GM12878 (cell line): ENCODE results near the gene NBEAL1. TPM values are rescaled to one million over a fixed set of nuclear protein-coding genes. Genes with fewer than 3 reads are reported as not detected.

Experiments used
- ATAC-seq: fragments of 200-7000 bp; cut with Tn5 transposase; 3 replicates; pipeline ENCODE4 v1.9.1; 2020; ENCODE audit warnings: mild to moderate bottlenecking, moderate library complexity
- BruUV-seq: library from RNA; stranded (reverse); fragments of 400-500 nt; replicated peaks from 2 replicates; lab custom pipeline; 2021; lab: Mats Ljungman, UMichigan
- CTCF ChIA-PET: fragments of 300-600 bp; sonication (Branson Sonifier 250); formaldehyde crosslinking; extraction: SDS; loops from one replicate; lab custom pipeline; 2021; ENCODE audit warnings: inconsistent platforms; lab: Yijun Ruan, JAX
- POLR2A ChIA-PET: fragments of 350-600 bp; formaldehyde crosslinking; extraction: SDS; loops from one replicate; lab custom pipeline; 2021; ENCODE audit warnings: inconsistent platforms; lab: Charles Lee
- RAD21 ChIA-PET: fragments of 300-600 bp; sonication (Branson Sonifier 250); formaldehyde crosslinking; loops from one replicate; lab custom pipeline; 2023; ENCODE audit warnings: antibody characterized with exemption; ENCODE audit not compliant: unreplicated experiment; lab: Charles Lee
- SMC1A ChIA-PET: fragments of 300-600 bp; sonication (Branson Sonifier 250); formaldehyde crosslinking; loops from one replicate; lab custom pipeline; 2023; ENCODE audit not compliant: unreplicated experiment, uncharacterized antibody; lab: Charles Lee
- DNase-seq: peaks from one replicate; pipeline ENCODE4 v3.0.0-alpha.2; 2011; ENCODE audit warnings: low read depth, low spot score
- FAIRE-seq: peaks from 3 replicates; lab custom pipeline; 2011; peaks lifted over from hg19 to GRCh38; lab: Jason Lieb, UNC
- H2AFZ ChIP-seq: 2 replicates; pipeline ENCODE4 v1.6.0; 2011; ENCODE audit warnings: low read depth, low read length, control low read depth; ENCODE audit not compliant: control insufficient read depth
- H3K27ac ChIP-seq: 2 replicates; pipeline ENCODE4 v1.5.1; 2011; ENCODE audit warnings: control low read depth; ENCODE audit not compliant: control insufficient read depth, insufficient read depth
- H3K27me3 ChIP-seq, 2 experiments: replicated peaks in 1 of 2; 2 replicates each; pipeline versions ENCODE4 v1.6.0 to v1.6.1; 2011; ENCODE audit warnings: low read length in 1 of 2; ENCODE audit not compliant: control insufficient read depth in 2 of 2, insufficient read depth in 2 of 2
- H3K36me3 ChIP-seq, 2 experiments: 2 replicates each; pipeline ENCODE4 v1.5.1; 2011; ENCODE audit warnings: low read length in 1 of 2; ENCODE audit not compliant: control insufficient read depth in 2 of 2, insufficient read depth in 2 of 2
- H3K4me1 ChIP-seq: 2 replicates; pipeline ENCODE4 v1.6.1; 2011; ENCODE audit warnings: mild to moderate bottlenecking, low read length, moderate library complexity, mixed read lengths; ENCODE audit not compliant: control insufficient read depth, insufficient read depth
- H3K4me2 ChIP-seq: 2 replicates; pipeline ENCODE4 v1.6.0; 2011; ENCODE audit warnings: control low read depth; ENCODE audit not compliant: control insufficient read depth, insufficient read depth
- H3K4me3 ChIP-seq: fragments of 200-600 bp; sonication (generic); 2 replicates; pipeline ENCODE4 v1.5.1; 2016
- H3K79me2 ChIP-seq: 2 replicates; pipeline ENCODE4 v1.6.0; 2011; ENCODE audit warnings: low read length; ENCODE audit not compliant: control insufficient read depth, insufficient read depth
- H3K9ac ChIP-seq: 2 replicates; pipeline ENCODE4 v1.8.0; 2011; ENCODE audit warnings: low read length, control low read depth, mixed read lengths; ENCODE audit not compliant: control insufficient read depth, insufficient read depth
- H3K9me3 ChIP-seq: replicated peaks from 3 replicates; pipeline ENCODE4 v1.5.1; 2011; ENCODE audit warnings: mild to moderate bottlenecking, low read length; ENCODE audit not compliant: control insufficient read depth, insufficient read depth
- H4K20me1 ChIP-seq: 2 replicates; pipeline ENCODE4 v1.6.0; 2011; ENCODE audit not compliant: control insufficient read depth, insufficient read depth
- CBX3 ChIP-seq: fragments of 200-600 bp; sonication (generic); IDR thresholded peaks from 2 replicates; pipeline ENCODE4 v1.6.1; 2016; ENCODE audit warnings: low read depth, borderline replicate concordance
- HDAC6 ChIP-seq: fragments of 200-600 bp; sonication (generic); IDR thresholded peaks from one replicate; pipeline ENCODE4 v1.8.0; 2017; ENCODE audit warnings: antibody characterized with exemption; ENCODE audit not compliant: unreplicated experiment
- HDGF ChIP-seq: fragments of 450-650 bp; IDR thresholded peaks from 2 replicates; pipeline ENCODE4 v1.6.1; 2016; ENCODE audit warnings: antibody characterized with exemption
- JUNB ChIP-seq: IDR thresholded peaks from 2 replicates; pipeline ENCODE4 v1.6.1; 2016; ENCODE audit warnings: antibody characterized with exemption, mild to moderate bottlenecking
- KDM1A ChIP-seq: fragments of 200-600 bp; sonication (generic); IDR thresholded peaks from 2 replicates; pipeline ENCODE4 v1.6.1; 2016; ENCODE audit warnings: borderline replicate concordance
- MEF2B ChIP-seq: fragments of 450-650 bp; IDR thresholded peaks from 2 replicates; pipeline ENCODE4 v1.6.1; 2018; ENCODE audit warnings: mild to moderate bottlenecking, moderate library complexity; ENCODE audit not compliant: partially characterized antibody, poor library complexity, severe bottlenecking
- NFYA ChIP-seq: IDR thresholded peaks from 2 replicates; pipeline ENCODE4 v1.6.1; 2011; ENCODE audit warnings: low read depth, mild to moderate bottlenecking, low read length, improper control_type of control experiment, borderline replicate concordance
- RAD51 ChIP-seq: fragments of 450-650 bp; IDR thresholded peaks from 2 replicates; pipeline ENCODE4 v1.6.1; 2016; ENCODE audit warnings: moderate library complexity, mild to moderate bottlenecking, inconsistent platforms
- RELA ChIP-seq: fragments of 450-650 bp; IDR thresholded peaks from 2 replicates; pipeline ENCODE4 v1.8.0; 2014; ENCODE audit warnings: borderline replicate concordance; ENCODE audit not compliant: partially characterized antibody
- USF2 ChIP-seq: IDR thresholded peaks from 2 replicates; pipeline ENCODE4 v1.6.1; 2011; ENCODE audit warnings: low read depth, low read length, improper control_type of control experiment, borderline replicate concordance
- ZNF217 ChIP-seq: fragments of 450-650 bp; IDR thresholded peaks from 2 replicates; pipeline ENCODE4 v1.6.1; 2017; ENCODE audit warnings: antibody characterized with exemption, mild to moderate bottlenecking
- ZNF274 ChIP-seq: IDR thresholded peaks from one replicate; pipeline ENCODE4 v1.8.0; 2011; ENCODE audit not compliant: insufficient read length, insufficient read depth
- ZZZ3 ChIP-seq: IDR thresholded peaks from 2 replicates; pipeline ENCODE4 v1.6.1; 2011; ENCODE audit warnings: low read depth; ENCODE audit not compliant: control insufficient read depth, insufficient read length
- WGBS: methylation state at CpG from one replicate; pipeline ENCODE4 v1.1.6; 2016; ENCODE audit warnings: low lambda C conversion rate; ENCODE audit not compliant: insufficient replicate concordance, insufficient coverage; ENCODE audit errors: missing lambda C conversion rate; 5-methylcytosine and 5-hydroxymethylcytosine counted together
- in situ Hi-C: fragments of 300-500 bp; cut with MboI; formaldehyde crosslinking; loops from 9 replicates; pipeline ENCODE4 v1.14.3; 2018; ENCODE audit warnings: mixed read lengths
- intact Hi-C: fragments of 100-400 bp; cut with micrococcal nuclease; formaldehyde crosslinking; loops from one replicate; pipeline ENCODE4 v1.14.2; 2022; ENCODE audit not compliant: unreplicated experiment
- polyA plus RNA-seq, 11 experiments: library from polyadenylated mRNA; depleted of rRNA in 4 of 11; unstranded in 6 of 11; stranded (reverse) in 5 of 11; fragments of >200 nt; fragmentation: Nextera tagmentation in 4 of 11; fragmentation: Illumina TruSeq in 1 of 11; extraction: Ambion mirVana in 4 of 11; extraction: Trizol in 1 of 11; gene quantifications; 1 replicate in 1 of 11; 2 replicates in 10 of 11; pipeline versions ENCODE4 v1.2.1 to v1.2.3, GENCODE V29; 2011 to 2016; ENCODE audit warnings: inconsistent platforms in 2 of 11, missing spikeins in 2 of 11, low read depth in 1 of 11
- total RNA-seq, 4 experiments: library from RNA; depleted of rRNA in 3 of 4; stranded (reverse); fragments of >200 nt in 3 of 4; fragmentation: Illumina TruSeq in 1 of 4; extraction: Trizol in 1 of 4; gene quantifications; 2 replicates each; pipeline versions ENCODE4 v1.2.1 to v1.2.3, GENCODE V29; 2013 to 2021
- TF ChIP-seq, protein P1 (sequence below): fragments of 150-350 bp; IDR thresholded peaks from 2 replicates; pipeline ENCODE4 v1.6.1; 2014; ENCODE audit warnings: mild to moderate bottlenecking, low read depth, low read length
- TF ChIP-seq, protein P2 (sequence below): IDR thresholded peaks from 2 replicates; pipeline ENCODE4 v1.6.1; 2012; ENCODE audit warnings: low read depth, low read length, improper control_type of control experiment
- TF ChIP-seq, protein P3 (sequence below): fragments of 450-650 bp; IDR thresholded peaks from 2 replicates; pipeline ENCODE4 v1.6.1; 2016; ENCODE audit warnings: mild to moderate bottlenecking

NBEAL1 gene
- total and polyA plus RNA-seq, 10 of the 15 experiments (the other 5 are each of a cell fraction or from before 2014, with no cell fraction given) = 1.9 to 16.1 (median 7.2) TPM

- TF ChIP-seq USF2 = no peak
Measured at GRCh38 chr2:203191961-203192360, 177.3 kb downstream of the NBEAL1 start (continued).

DNA sequence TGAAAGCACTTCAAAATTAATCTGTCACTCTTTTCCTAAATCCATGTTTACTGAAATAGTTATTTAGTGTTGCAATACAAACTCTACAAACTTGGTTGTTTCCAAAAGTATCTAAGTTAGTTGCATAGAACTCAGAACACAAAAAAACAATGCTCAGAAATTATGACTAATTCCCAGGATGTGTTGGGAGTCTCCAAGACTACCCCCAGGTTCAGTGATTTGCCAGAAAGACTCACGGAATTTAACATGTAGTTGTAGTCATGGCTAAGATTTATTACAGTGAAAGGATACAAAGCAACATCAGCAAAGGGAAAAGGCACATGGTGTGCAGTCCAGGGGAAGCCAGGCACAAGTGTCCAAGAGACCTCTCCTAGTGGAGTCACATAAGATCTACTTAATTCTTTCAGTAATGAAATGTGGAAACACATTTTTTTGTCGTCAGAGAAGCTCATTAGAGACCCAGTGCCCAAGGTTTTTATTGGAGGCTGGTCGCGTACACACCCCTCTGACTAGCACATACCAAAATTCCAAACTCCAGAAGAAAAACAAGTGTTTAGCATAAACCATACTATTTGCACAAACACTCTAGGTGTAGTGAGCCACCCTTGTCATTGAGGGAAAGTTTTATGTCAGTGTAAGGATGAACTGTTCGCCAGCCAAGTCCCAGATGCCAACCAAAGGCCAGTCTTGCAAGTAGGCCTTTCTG lies 180.8 kb downstream of the NBEAL1 start:
- no peak for ATAC-seq
- H3K4me3 ChIP-seq = no peak overlapping the region
- ChIA-PET CTCF (no interaction called here), RAD21 (no interaction called here), POLR2A (no interaction called here), SMC1A (no interaction called here)
- no peak overlapping the region for H3K9ac ChIP-seq
- no peaks in the 10 kb centered on the region for H3K27me3 ChIP-seq
- no peak overlapping the region for H3K27ac ChIP-seq
- in situ Hi-C loops = no loop called here
- DNase-seq = no peak
- H2AFZ ChIP-seq = no peak overlapping the region
- no peaks in the 10 kb centered on the region for H3K79me2 ChIP-seq
- WGBS = 100% methylated on average over 5 of the region's 5 CpGs
- no peaks in the 10 kb centered on the region for H3K9me3 ChIP-seq
- intact Hi-C loops = no loop called here
- no peak for FAIRE-seq
- H4K20me1 ChIP-seq = no peaks in the 10 kb centered on the region
- H3K36me3 ChIP-seq = no peaks in the 10 kb centered on the region
- no peaks in the 10 kb centered on the region for H3K4me1 ChIP-seq
- H3K4me2 ChIP-seq = no peak overlapping the region
- no TSS peak for BruUV-seq
- TF ChIP-seq NFYA (no peak), RELA (no peak), ZNF217 (no peak), KDM1A (no peak), JUNB (no peak), HDGF (no peak), RAD51 (no peak), CBX3 (no peak), HDAC6 (no peak), ZZZ3 (no peak), ZNF274 (no peak), MEF2B (no peak)
- TF ChIP-seq, protein P1, sequence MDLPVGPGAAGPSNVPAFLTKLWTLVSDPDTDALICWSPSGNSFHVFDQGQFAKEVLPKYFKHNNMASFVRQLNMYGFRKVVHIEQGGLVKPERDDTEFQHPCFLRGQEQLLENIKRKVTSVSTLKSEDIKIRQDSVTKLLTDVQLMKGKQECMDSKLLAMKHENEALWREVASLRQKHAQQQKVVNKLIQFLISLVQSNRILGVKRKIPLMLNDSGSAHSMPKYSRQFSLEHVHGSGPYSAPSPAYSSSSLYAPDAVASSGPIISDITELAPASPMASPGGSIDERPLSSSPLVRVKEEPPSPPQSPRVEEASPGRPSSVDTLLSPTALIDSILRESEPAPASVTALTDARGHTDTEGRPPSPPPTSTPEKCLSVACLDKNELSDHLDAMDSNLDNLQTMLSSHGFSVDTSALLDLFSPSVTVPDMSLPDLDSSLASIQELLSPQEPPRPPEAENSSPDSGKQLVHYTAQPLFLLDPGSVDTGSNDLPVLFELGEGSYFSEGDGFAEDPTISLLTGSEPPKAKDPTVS = no peak
- TF ChIP-seq, protein P2, sequence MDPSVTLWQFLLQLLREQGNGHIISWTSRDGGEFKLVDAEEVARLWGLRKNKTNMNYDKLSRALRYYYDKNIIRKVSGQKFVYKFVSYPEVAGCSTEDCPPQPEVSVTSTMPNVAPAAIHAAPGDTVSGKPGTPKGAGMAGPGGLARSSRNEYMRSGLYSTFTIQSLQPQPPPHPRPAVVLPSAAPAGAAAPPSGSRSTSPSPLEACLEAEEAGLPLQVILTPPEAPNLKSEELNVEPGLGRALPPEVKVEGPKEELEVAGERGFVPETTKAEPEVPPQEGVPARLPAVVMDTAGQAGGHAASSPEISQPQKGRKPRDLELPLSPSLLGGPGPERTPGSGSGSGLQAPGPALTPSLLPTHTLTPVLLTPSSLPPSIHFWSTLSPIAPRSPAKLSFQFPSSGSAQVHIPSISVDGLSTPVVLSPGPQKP = no peak
- TF ChIP-seq, protein P3, sequence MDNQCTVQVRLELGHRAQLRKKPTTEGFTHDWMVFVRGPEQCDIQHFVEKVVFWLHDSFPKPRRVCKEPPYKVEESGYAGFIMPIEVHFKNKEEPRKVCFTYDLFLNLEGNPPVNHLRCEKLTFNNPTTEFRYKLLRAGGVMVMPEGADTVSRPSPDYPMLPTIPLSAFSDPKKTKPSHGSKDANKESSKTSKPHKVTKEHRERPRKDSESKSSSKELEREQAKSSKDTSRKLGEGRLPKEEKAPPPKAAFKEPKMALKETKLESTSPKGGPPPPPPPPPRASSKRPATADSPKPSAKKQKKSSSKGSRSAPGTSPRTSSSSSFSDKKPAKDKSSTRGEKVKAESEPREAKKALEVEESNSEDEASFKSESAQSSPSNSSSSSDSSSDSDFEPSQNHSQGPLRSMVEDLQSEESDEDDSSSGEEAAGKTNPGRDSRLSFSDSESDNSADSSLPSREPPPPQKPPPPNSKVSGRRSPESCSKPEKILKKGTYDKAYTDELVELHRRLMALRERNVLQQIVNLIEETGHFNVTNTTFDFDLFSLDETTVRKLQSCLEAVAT = no peak
